Right atrium auricular region (tissue), 2 donors: ENCODE data around the gene EFCAB6. TPM values are rescaled to one million over a fixed set of nuclear protein-coding genes. Genes with fewer than 3 reads are reported as not detected.

Experiments
- DNase-seq: peaks from one replicate; pipeline ENCODE4 v3.0.0-alpha.2; 2019; ENCODE audit warnings: low spot score
- H3K27ac ChIP-seq, 2 donors: fragments of 200-600 bp; sonication (generic); 1 replicate in 1 of 2; 2 replicates in 1 of 2; pipeline ENCODE4 v1.5.1; 2016 to 2019
- H3K27me3 ChIP-seq, 2 donors: fragments of 200-600 bp; sonication (generic); one replicate each; pipeline versions ENCODE4 v1.5.1 to v1.6.0; 2017 to 2019
- H3K36me3 ChIP-seq: fragments of 200-600 bp; sonication (generic); one replicate; pipeline ENCODE4 v1.5.1; 2016
- H3K4me1 ChIP-seq, 2 donors: fragments of 200-600 bp; sonication (generic); one replicate each; pipeline versions ENCODE4 v1.5.1 to v1.6.0; 2017 to 2019
- H3K4me3 ChIP-seq, 2 donors: fragments of 200-600 bp; sonication (generic); 1 replicate in 1 of 2; 2 replicates in 1 of 2; pipeline ENCODE4 v1.5.1; 2017 to 2019; ENCODE audit warnings: mild to moderate bottlenecking in 1 of 2, moderate library complexity in 1 of 2
- H3K9me3 ChIP-seq, 2 donors: fragments of 200-600 bp; sonication (generic); one replicate each; pipeline ENCODE4 v1.5.1; 2019
- total RNA-seq, 2 donors: library from RNA; depleted of rRNA; stranded (reverse); fragments of >200 nt; gene quantifications; one replicate each; pipeline ENCODE4 v1.1.0, GENCODE V29; 2016
- TF ChIP-seq, protein P1 (sequence below), 2 donors: fragments of 200-600 bp; sonication (generic); IDR thresholded peaks; one replicate each; pipeline ENCODE4 v1.5.1; 2019; ENCODE audit warnings: antibody characterized with exemption in 2 of 2

The EFCAB6 gene, protein sequence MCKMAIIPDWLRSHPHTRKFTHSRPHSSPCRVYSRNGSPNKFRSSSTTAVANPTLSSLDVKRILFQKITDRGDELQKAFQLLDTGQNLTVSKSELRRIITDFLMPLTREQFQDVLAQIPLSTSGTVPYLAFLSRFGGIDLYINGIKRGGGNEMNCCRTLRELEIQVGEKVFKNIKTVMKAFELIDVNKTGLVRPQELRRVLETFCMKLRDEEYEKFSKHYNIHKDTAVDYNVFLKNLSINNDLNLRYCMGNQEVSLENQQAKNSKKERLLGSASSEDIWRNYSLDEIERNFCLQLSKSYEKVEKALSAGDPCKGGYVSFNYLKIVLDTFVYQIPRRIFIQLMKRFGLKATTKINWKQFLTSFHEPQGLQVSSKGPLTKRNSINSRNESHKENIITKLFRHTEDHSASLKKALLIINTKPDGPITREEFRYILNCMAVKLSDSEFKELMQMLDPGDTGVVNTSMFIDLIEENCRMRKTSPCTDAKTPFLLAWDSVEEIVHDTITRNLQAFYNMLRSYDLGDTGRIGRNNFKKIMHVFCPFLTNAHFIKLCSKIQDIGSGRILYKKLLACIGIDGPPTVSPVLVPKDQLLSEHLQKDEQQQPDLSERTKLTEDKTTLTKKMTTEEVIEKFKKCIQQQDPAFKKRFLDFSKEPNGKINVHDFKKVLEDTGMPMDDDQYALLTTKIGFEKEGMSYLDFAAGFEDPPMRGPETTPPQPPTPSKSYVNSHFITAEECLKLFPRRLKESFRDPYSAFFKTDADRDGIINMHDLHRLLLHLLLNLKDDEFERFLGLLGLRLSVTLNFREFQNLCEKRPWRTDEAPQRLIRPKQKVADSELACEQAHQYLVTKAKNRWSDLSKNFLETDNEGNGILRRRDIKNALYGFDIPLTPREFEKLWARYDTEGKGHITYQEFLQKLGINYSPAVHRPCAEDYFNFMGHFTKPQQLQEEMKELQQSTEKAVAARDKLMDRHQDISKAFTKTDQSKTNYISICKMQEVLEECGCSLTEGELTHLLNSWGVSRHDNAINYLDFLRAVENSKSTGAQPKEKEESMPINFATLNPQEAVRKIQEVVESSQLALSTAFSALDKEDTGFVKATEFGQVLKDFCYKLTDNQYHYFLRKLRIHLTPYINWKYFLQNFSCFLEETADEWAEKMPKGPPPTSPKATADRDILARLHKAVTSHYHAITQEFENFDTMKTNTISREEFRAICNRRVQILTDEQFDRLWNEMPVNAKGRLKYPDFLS (N-terminal part only)
- total RNA-seq = 1 to 10 TPM; 1.5 TPM

DNA sequence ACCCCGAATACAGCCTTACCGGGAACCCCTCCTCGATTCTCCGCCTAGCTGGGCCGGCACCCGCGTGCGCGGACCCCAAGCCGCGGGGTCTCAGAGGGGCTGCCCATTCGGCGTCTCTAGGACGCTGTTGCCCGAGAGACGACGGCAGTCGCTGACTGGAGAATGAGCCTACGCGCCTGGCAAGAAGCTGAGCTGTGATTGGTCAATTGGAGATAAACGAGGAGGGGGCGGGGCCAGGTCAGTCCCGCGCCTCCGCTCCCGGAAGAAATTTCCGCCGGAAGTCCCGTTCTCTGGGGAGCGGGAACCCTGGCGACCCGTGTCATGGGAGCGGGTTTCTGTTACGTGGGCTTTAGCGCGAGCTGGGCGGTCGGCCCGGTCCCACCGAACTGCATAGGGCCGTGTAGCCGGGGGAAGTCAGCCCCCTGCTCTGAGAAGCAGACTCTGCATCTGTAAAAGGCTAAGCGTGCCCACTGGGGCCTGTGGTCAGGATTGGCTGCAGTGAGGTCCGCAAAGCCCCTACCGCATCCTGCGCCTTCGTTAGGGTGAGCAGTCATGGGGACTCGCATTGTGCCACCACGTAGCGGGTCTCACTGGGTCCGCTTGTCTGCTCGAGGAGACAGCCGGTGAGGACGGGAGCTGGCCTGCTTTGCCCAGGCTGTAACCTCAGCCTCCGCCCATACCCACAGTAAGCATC lies at the start of gene EFCAB6:
EFCAB6 (minus strand) TSS at position 157 of the 694 bp plus-strand sequence. CDS start 29,987 bp downstream, outside the sequence.
- H3K4me1 ChIP-seq = peaks cover 0 to 14% of the 10 kb centered on the region in 2 donors
- H3K27me3 ChIP-seq = no peaks in the 10 kb centered on the region
- TF ChIP-seq, protein P1, sequence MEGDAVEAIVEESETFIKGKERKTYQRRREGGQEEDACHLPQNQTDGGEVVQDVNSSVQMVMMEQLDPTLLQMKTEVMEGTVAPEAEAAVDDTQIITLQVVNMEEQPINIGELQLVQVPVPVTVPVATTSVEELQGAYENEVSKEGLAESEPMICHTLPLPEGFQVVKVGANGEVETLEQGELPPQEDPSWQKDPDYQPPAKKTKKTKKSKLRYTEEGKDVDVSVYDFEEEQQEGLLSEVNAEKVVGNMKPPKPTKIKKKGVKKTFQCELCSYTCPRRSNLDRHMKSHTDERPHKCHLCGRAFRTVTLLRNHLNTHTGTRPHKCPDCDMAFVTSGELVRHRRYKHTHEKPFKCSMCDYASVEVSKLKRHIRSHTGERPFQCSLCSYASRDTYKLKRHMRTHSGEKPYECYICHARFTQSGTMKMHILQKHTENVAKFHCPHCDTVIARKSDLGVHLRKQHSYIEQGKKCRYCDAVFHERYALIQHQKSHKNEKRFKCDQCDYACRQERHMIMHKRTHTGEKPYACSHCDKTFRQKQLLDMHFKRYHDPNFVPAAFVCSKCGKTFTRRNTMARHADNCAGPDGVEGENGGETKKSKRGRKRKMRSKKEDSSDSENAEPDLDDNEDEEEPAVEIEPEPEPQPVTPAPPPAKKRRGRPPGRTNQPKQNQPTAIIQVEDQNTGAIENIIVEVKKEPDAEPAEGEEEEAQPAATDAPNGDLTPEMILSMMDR (IDR thresholded peaks at IDR 0.05) = no peak
- H3K36me3 ChIP-seq = no peaks in the 10 kb centered on the region
- no peaks in the 10 kb centered on the region for H3K9me3 ChIP-seq
- H3K27ac ChIP-seq = peak within 1 kb of the TSS; percentile 73 to 78
- DNase-seq = peak; percentile 95
- peak within 1 kb of the TSS; percentile 70 to 83 for H3K4me3 ChIP-seq

DNA sequence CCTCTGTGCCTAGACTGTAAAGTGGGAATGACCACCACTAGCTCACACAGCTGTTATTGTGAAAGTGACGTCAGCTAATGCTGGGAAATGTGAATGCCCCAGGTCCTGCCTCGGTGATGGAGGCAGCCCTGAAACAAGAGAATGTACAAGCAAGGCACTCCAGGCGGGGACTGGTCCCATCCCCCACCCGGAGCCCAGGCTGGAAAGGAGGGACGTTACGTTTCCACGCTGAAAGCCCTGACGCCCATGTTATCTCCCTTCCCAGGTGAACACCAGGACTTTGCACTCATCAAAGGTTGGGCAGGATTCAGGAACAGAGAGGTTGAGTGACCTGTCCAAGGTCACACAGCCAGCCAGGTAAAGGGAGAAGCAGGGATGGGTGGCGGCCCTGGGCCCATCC lies 49.4 kb upstream of the EFCAB6 start:
- peaks cover 0 to 5% of the 10 kb centered on the region in 2 donors for H3K27me3 ChIP-seq
- H3K36me3 ChIP-seq = no peaks in the 10 kb centered on the region

DNA sequence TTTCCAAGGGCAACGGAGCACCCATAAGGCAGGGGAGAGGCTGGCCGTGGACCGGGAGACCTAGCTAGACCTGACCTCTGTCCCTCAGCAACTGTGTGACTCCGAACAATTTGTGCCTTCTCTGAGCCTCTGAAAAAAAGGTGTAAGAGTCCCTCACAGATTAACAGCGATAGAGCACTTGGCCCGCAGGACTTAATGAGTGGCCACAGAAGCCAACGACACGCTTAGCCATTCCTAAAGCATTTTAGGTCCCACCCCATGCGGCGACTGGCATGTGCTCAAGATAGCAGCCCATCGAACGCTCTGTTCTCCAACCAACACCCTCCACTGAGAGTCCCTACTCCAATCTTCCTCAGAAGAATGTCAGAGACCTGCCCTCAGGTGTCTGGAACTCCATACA lies 48.7 kb upstream of the EFCAB6 start:
- H3K9me3 ChIP-seq = peaks cover 0 to 14% of the 10 kb centered on the region in 2 donors
- no peak for DNase-seq
- H3K36me3 ChIP-seq = no peaks in the 10 kb centered on the region
- H3K27me3 ChIP-seq = peaks cover 0 to 5% of the 10 kb centered on the region in 2 donors
- peaks cover 0 to 5% of the 10 kb centered on the region in 2 donors for H3K4me1 ChIP-seq
- TF ChIP-seq, protein P1 (IDR thresholded peaks at IDR 0.05) = no peak
- H3K27ac ChIP-seq = no peak overlapping the region
- H3K4me3 ChIP-seq = no peak overlapping the region

More for the DNA sequence above, 49.4 kb upstream of the EFCAB6 start:
- no peak overlapping the region for H3K27ac ChIP-seq
- no peak for DNase-seq
- peaks cover 0 to 5% of the 10 kb centered on the region in 2 donors for H3K4me1 ChIP-seq
- TF ChIP-seq, protein P1 (IDR thresholded peaks at IDR 0.05) = no peak
- no peak overlapping the region for H3K4me3 ChIP-seq
- H3K9me3 ChIP-seq = peaks cover 0 to 12% of the 10 kb centered on the region in 2 donors

DNA sequence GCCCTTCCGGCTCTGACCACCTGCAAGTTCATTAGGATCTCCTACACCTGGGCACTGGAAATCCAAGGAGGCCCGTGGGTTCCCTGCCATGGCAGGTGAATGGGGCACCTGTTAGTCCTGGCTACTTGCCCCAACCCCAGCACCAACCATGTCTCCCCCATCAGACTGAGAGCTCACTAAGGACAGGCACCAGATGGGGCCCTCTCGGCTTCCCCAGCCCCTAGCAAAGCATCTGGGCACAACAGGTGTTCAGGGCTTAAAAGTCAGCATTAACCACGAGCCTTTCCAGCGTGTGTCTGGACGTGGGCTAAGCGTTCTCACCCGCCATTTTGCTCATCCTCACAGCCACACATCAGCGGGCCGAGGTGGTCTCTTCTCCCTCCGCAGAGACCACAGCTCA lies 48.0 kb upstream of the EFCAB6 start:
- DNase-seq = no peak
- H3K36me3 ChIP-seq = no peaks in the 10 kb centered on the region
- H3K27me3 ChIP-seq = peaks cover 0 to 5% of the 10 kb centered on the region in 2 donors
- no peak overlapping the region for H3K4me3 ChIP-seq
- TF ChIP-seq, protein P1 (IDR thresholded peaks at IDR 0.05) = no peak
- peaks cover 0 to 5% of the 10 kb centered on the region in 2 donors for H3K4me1 ChIP-seq
- no peak overlapping the region for H3K27ac ChIP-seq
- peaks cover 0 to 14% of the 10 kb centered on the region in 2 donors for H3K9me3 ChIP-seq

DNA sequence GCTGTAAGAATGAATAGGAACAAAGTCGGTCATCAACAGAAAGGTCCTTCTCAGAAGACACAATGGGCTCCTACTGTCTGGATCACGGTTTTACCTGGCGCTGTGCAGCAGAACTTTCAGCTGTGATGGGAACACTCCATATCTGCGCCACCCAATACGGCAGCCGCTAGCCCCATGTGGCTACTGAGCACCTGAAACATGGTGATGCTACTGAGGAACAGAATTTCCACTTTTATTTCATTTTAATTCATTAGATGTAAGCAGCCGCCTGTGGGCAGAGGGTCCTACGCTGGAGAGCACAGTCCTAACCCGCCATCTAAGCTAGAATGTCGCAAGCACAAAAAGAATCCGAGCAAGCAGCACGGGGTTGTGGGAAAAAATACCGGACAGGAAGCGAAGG lies 47.5 kb upstream of the EFCAB6 start:
- peaks cover 0 to 5% of the 10 kb centered on the region in 2 donors for H3K4me1 ChIP-seq
- TF ChIP-seq, protein P1 (IDR thresholded peaks at IDR 0.05) = no peak
- H3K36me3 ChIP-seq = no peaks in the 10 kb centered on the region
- no peak overlapping the region for H3K27ac ChIP-seq
- no peak for DNase-seq
- H3K27me3 ChIP-seq = peaks cover 0 to 5% of the 10 kb centered on the region in 2 donors
- no peak overlapping the region for H3K4me3 ChIP-seq
- H3K9me3 ChIP-seq = peaks cover 0 to 14% of the 10 kb centered on the region in 2 donors
